Measurements from ENCODE around the gene EFR3B.

GRCh38 chr2:25145803-25146202 lies 103.9 kb downstream of the EFR3B start:
- TF ChIP-seq CTCF (tag by site-specific recombination; IDR thresholded peaks at IDR 0.05) (no peak), BCL11B (tag by site-specific recombination; IDR thresholded peaks at IDR 0.05; ENCODE audit: low read depth) (no peak), PRDM1 (tag by site-specific recombination; IDR thresholded peaks at IDR 0.05) (no peak), ZNF571 (tag by site-specific recombination; IDR thresholded peaks at IDR 0.05) (no peak), KLF1 (tag by site-specific recombination; IDR thresholded peaks at IDR 0.05) (no peak)
